DMS53 treated with DMSO at 0.1 percent for 48 hours (cell line): ENCODE measurements around the gene AP1S1.

Experiments used
- DNase-seq: peaks from one replicate; lab custom pipeline; 2025; ENCODE audit not compliant: unreplicated experiment; lab: John Stamatoyannopoulos, UW

Gene AP1S1

DNA sequence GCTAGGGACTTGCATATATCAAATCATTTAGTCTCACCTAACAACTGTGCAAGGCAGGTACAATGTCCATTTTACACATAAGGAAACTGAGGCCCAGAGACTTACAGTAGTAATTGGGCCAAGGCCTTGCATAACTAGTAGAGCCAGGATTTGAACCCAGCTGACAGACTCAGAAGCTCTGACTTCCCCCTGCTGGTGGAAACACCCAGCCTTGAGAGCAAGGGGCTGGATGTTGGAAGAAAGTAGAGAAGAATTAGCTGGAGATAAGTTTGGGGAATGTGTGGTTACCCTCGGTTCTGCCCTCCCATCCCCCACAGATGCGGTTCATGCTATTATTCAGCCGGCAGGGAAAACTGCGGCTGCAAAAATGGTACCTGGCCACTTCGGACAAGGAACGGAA, 2.0 kb downstream of the AP1S1 start:
- no peak for DNase-seq

DNA sequence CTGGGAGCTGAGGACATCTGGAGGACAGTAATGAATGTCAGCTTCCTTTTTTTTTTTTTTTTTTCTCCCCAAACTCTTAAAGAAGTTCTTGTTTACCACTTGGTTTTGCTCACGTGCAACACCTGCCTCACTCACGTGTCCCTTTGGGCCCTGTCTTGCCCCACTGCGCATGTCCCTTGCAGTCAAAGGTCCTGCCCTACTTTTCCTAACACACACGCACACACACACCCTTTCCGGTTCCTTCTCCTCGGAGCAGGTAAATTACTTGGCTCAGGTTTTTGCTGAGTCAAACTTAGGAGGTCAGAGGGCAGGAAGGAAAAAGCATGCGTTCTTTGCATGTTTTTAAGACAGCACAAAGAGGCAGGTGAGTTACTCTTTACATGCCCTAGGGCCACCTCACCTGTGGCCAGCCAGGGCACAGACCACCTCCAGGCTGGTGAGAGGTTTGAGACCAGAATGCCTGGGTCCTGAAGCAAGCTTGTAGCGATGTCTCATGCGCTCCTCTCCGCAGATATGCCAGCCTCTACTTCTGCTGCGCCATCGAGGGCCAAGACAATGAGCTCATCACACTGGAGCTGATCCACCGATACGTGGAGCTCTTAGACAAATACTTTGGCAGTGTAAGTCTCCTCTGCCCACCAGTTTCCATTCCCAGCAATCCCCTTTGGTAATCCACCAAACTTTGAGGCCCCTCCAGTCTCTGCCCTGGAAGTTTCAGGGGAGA, 2.8 kb downstream of the AP1S1 start:
- no peak for DNase-seq

DNA sequence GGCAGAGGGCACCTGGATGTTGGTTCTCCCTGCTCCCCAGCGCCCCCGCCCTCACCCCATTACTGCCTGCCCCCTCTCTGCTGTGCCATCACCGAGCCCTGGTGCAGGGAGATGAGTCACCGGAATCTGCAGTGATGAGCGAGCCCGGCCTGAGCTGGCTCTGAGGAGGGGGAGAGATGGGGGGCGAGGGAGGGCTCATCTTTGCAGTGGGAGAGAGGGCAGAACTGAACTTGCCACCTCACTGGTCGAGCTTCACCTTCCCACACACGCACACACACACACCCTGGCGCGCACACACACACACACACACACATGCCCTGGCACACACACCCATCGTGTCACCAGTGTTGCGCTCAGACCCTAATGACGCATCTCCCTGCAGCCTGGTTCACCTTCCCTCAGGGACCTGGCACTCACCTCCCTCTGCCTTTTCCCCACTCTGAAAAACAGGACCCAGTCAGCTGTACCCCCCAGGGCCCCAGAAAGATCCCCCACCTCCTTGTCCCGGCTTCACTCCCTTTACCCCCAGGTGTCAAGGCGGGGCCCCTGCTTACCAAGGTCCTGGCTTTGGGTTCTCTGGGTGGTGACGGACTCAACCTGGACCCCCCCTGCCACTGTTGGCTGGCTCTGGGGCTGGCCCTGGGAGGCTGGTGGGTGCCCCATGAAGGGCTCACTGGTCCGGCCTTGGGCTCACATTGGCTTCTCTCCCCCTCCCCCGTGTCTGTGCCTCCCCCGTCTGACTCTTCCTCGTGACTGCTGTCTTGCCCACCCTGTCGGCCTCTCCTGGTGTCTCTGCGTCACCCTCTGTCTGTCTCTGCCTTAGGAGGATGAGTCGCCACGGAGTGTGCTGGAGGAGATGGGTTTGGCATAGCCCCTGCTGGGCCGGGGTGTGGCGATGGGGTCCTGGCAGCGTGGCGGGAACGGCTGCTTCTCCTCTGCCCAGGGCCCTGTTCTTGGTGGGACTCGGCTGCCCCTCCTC, 5.7 kb downstream of the AP1S1 start:
- DNase-seq, result no peak

DNA sequence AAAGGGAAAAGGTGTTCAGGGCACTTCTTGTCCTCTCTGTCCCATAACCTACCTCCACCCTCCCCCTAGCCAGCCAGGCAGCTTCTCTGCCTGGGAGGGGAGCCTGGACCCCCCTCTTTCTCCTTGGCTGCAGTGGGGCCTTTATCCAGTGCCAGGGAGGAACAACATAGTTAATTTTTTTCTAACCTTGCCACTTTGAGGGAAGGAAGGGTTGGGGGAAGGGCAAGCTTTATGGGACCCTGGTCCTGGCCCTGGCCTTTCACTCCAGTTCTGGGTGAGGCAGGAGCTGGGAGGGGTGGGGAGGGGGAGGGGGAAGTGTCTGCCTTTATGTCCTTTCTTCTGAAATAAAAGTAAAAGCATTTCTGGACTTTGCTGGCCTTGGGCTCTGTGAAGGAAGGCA, 6.6 kb downstream of the AP1S1 start:
- no peak for DNase-seq

DNA sequence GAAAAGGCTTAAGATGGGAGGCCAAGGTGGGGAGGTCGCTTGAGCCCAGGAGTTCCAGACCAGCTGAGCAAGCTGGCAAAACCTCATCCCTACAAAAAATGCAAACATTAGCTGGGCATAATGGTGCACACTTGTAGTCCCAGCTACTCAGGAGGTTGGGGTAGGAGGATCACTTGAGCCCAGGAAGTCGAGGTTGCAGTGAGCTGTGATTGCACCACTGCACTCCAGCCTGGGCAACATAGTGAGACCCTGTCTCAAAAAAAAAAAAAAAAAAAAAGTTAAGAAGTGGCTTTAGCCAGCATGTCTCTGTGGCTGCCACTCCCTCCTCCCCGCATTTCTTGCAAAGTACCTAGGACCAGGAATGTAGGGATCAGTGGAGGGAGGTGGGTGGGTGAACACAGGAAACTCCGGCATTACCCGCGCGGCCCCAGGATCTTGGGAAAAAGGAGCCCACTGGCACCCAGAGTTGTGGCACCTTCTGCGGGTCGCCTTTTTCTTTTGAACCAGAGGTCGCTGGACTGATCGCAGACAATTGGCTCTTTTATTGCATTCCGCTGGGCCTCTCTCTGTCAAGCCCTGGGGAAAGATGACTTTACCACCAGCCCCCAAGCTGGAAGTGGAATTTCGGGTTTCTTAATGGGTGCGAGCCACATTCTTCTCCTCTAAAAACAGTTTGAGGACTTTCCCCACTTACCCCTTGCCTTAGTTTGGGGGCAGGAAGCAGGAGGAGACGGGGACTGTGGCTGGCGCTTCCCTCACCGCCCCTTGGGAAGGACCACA, 7.6 kb downstream of the AP1S1 start:
- no peak for DNase-seq

DNA sequence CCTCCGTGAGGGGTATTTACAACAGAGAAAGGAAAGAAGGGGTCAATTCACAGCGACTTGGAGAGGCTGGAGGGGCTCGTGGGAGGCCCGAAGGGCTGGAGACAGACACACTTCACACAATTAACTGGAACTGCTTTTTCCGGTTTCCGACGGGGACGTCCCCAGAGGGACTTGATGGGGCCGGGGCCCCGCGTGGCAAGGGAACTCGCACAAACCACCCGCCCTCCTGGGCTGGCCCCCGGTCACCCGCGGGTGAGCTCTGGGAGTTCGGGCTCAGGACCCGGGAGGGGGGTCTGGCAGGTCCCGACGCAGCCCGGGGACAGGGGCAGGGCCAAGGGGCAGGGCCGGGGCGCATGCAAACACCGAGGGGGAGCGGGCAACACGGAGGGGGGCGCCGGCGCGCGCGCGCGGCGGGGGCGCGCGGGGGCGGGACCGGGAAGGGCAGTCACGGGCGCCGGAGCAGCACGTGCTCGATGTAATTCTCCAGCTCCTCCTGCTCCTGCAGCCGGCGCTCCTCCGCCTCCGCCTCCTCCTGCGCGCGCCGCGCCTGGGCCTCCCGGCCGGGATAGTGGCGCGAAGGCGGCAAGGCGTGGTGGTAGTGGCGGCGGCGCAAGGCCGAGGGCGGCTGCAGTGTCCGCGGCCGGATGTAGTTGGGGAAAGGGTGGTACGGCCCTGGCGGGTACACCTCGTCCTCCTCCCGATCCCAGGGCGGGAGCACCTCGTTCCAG, 8.4 kb downstream of the AP1S1 start:
- DNase-seq, result peak; percentile 74

DNA sequence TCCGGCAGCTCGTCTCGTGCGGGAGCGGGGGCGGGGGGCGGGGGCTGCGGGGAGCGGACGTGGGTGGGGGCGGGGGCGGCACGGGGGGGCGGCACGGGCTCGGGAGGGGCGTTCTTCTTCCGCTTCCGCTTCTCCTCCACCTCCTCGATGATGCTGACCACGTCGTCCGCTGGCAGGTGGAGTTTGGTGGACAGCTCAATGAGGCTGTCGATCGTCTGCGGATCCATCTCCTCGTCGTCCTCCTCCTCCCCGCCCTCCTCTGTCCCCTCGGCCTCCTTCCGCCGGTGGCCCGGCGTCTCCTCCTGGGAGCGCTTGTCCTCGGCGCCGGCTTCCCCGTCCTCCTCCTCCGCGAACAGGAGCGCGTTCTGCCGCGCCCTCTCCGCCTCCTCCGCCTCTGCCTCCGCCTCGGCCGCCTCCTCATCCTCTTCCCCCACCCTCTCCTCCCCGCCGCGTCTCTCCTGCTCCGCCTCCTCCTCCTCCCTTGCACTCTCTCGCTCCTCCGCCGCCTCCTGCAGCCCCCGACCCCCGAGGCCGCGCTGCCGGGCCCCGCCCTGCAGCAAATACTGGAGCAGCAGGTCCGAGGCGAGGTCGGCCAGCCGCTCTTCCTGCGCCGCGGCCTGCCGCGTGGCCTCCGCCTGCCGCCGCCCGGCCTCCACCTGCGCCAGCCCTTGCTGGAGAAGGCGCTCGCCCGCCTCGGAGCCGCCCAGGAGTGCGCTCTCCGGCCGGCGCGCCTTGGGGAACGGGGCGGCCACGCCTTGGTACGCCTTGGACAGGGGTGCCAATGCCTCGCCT, 9.2 kb downstream of the AP1S1 start:
- peak; percentile 69 for DNase-seq

DNA sequence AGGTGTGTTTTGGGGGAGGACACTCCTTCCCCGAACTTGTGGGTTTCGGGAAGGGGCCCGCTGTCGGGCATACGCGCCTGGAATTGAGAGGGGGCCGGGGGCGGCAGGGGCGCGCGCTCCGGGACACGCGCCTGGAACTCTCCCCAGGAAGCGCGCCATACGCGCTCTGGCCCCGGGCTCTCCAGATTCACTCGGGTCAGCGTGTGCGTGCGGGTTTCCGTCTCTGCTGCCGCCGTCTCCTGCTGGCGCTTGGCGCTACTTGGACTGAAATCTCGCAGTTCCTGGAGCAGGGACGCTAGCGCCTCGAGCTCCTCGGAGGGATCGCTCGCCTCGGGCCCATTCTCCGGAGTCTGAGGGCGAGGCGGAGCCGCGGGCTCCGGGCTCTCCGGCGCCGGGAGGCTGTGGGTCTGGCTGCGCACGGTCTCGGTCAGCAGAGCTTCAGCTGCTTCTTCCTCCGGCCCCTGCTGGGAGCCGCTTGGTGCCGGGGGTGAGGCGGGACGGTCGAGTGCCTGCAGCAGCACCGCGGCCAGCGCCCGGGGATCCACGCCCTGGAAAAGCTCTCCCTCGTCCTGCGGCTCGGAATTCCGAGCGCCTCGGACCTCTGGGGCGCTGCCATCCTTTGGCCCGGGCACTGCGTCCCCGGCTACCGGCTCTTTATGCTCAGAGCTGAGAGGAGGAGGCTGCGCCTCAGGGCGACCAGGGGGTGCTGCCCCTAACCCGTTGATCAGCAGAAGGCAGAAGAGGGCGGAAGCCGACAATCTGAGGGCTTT, 10.0 kb downstream of the AP1S1 start:
- peak; percentile 54 for DNase-seq

DNA sequence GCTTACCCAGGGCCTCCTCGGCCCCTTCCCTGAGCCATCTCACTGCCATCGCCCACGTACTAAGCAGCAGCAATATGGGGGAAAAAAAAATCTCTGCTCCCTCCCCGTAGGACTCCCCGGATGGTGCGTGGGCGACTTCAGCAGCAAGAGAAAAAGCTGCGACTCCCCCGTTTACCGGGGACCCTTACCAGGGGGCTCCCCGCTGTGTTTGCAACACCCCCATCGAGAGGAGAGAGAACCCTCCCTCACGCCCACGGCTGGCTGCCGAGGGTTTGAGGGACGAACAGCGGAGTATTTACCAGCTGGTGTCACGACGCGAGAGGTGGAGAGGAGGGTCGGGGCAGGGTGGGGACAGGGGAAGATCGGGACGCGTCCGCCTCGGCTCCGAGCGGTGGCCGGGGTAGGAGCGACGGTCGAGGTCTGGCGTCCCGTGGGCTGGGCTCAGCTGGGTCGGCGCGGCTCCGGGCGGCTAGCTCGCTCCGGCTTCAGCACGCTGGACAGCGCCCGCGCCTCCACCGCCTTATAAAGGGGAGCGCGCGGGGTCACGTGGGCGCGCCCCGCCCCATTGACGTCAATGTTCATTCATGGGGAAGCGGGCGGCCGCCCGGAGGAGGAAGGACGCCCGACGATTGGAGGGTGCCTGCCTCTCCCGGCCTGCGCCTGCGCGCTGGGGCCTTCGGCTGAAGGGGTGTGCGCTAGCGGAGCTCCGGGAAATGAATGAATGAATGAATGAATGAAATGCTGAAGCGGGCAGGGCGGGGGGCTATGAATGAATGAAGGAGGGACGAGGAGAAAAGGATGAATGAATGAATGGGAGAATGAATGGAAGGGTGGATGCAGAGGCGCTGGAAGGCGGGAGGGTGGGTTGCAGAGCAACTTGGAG, 11.0 kb downstream of the AP1S1 start, which contains the start of gene VGF:
VGF (minus strand) TSS at position 495 of the 883 bp plus-strand sequence. CDS start 726 bp downstream, outside the sequence.
- peak; percentile 96 for DNase-seq

DNA sequence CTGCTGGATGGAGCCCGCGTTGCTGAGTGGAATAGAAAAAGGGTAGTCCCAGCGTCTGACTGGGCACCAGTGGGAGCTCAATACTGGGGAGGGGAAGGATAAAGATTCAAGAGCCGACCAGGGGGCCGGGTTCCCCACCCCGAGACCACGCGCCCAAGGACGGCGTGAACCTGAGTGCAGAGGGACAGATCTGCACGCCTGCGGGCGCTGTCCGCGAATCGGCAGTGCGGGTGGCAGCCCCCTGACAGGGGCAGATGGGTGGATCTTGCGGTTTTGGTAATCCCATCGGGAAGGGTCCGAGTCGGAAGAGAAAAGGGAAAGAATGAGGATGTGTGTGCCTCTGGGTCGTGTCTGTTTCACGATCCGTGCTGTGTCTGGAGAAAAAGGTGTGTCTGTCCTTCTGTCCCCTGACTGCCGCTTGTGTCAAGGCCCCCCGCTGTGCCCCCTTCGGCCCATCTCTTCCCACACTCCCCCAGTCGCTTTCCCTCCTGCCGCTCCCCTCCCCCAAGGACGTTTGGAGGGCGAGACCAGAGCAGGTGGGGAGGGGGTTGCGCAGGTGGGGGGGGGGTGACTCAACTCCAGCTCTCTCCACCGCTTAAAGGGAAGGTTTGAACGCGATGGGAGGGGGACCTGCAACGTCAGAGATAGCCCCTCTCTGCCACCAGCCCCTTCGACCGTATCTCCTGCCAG, 11.8 kb downstream of the AP1S1 start:
- no peak for DNase-seq

DNA sequence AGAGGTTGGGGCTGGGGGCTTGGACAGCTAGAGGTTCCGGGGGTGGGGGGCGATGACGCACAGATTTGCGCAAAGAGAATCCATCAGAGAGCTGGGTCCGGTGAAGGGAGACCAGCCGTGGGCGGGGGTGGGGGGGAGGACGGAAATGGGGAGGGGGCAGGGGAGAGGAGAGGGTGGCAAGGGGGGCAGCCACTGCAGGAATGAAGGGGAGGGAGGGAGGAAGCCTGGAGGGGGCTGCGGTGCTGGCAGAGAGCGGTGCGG, 12.3 kb downstream of the AP1S1 start:
- DNase-seq, result no peak

DNA sequence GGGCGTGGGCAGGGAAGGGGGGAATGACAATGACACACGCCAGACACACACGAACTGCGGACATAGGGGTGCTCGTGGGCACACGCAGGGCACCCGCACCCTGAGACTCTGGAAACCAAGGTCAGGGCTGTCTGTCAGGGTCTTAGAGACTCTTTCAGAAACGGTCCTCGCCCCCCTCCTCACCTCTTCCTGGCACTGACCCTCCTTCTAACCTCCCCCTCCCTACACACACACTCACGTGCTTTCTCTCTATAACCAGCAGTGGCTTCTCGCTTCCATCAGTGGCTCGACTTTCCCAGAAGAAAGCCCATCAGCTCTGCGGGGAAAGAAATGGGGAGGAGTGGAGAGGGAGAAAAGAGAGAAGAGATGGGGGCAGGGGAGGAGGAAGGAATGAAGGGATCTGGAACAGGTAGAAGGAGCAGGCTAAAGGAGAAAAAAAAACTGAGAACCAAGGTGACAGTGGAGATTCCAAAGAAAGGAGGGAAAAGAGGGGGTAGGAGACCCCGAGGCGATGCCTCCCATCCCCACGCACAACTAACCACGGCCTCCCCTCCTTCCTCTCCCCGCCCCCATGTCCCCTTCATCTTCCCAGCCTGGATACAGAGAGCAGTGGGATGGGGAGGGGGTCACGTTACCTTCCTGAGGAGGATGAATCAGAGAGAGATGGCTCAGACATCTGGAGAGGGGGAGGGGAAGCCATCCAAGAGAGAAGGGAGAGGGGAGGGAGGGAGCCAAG, 12.8 kb downstream of the AP1S1 start:
- DNase-seq, result no peak

DNA sequence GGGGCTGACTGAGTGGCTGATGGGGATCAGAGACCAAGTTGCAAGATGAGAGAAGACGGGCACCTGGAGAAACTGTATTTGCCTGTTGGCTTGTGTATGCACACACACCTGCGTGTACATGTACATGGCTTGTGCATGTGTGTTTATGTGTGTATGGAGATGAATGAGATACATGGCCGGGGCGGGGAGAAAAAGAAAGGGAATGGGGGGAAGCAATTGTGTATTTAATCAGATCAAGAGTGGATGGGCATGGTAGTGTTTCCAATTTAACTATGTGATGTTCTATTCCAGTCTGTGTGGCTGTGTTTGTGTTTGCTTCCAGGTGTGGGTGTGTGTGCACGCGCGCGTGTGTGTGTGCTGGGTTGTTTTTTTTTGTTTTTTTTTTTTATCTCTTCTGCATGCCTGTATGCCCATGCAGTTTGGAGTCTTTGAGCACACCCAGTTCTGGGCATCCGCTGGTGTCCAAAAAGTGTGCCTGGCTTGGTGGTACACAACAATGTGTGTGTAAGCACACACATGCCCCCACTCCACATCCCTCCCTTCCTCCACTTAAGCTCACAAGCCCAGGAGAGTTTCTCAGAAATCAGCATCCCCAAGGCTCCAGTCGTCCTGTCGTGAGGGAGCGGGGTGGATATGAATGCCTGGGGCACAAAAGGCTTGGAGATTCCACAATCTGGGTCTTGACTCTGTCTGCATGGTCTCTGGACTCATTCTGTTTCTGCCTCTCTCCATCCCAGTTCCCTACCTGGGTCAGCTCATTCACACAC, 13.6 kb downstream of the AP1S1 start:
- no peak for DNase-seq

DNA sequence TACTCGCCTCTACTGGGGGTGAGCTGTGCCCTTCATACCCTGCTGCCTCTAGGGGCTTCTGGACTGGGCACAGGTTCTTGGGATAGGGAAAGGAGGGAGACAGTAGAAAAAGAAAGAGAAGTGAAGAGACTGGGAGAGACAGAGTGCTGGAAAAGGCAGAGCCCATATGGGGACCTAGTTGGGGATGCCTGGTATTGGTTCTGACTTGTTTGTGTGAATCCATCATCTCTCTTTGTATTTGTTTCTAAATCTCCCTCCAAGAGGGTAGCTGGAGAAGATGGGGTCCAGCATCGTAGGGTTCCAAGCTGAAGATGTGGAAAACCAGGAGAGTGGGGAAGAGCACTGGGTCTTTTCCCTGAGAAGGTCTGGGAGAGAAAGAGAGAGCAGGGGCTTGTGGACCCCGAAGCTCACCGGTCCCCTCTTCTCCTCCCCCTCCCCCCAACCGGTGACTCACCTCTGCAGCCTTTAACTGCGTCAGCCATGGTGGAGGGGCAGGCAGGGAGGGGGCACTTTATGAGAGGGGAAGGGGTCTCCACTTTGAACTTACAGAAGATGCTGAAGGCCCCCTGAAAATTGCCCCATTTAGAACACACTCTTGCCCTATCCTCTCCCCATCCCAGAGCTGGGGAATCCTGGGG, 14.3 kb downstream of the AP1S1 start:
- DNase-seq, result no peak

DNA sequence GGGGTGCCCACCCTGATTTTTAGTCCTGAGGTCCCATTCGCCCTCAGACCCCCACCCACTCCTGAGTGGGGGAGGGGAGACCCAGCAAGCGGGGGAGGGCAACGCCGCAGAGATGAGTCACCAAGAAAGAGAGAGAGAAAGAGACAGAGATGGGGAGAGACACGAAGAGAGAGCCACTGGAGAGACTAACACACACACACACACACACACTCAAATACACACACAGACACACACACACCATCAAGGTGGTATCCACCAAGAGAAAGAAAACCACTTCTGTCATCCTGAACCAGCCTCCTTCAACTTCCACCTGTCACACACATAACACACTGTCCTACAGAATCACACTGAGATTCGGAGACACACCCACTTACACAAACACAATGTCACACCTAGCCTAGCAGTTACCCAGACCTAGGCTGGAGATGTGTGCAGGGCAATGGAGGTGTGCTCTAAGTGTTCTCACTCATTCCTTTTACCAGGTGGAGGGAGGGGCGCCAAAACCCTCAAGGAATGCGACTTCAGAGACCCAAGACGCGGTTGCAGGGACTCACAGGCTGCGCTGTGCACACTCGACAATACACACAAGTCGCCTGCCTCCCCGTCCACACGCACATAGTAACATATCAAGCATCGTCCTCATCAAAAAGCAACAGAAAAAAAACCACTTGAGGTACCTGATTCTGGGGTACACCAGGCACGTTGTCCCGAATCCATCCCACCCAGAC, 15.0 kb downstream of the AP1S1 start:
- DNase-seq, result no peak
